RPMI8226 (cell line): ENCODE results near the gene SFMBT2.

ENCODE experiments used
- DNase-seq: peaks from one replicate; pipeline ENCODE4 v3.0.0-alpha.2; 2015

The SFMBT2 gene

DNA sequence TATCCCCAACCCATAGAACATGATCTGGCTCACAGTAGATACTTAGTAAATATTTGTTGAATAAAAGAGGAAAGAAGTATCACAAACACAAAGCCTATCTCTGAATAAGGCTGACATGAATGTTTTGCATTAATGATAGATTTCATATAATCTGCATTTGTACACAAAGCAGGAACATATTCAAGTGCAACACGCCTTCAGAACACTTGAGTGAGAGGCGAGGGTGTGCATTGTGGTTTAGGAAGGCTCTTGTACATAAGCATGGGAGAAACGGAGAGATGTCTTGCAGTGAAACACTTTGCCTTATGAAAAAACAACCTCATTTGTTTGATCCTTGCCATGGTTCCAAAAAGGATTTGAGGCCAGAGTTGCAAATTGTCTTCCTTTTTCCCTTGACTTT is 14.1 kb upstream of the SFMBT2 start:
- no peak for DNase-seq

DNA sequence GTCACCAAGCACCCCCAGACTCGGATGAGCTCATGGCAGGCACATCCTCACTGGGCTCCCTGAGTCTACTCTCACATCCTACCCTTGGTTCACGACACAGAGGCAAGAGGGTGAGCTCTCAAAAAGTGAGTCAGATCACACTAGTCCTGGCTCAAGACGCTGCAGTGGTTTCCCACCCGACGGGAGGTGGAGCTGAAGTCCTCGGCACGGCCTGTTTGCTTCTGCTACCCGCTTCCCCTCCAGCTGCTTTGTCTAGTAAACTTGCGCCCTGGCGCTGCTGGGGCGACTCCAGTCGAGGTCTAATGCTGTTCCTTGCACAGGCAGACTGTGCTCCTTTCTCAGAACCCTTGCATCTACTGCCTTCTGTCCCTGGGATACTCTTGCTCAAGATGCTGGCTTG is 13.5 kb upstream of the SFMBT2 start:
- no peak for DNase-seq

DNA sequence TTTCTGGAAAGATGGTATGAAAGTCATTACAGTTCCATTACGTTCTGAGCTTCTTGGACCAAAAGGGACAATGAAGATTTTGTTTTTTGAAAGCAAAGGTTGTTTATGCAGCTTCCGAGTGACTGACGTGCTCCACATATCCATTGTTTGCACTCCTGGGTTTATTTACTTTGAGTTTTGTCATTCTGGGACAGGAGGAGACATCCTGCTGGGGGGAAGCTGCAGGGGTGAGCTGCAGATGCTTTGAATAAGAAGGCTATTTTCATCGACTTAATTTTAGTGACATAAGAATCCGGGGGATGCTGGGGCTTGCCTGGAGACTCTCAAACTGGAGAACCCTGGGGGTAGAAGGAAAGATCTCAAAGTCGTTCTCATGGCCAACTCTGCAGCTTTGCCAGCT is 12.7 kb upstream of the SFMBT2 start:
- DNase-seq: no peak

DNA sequence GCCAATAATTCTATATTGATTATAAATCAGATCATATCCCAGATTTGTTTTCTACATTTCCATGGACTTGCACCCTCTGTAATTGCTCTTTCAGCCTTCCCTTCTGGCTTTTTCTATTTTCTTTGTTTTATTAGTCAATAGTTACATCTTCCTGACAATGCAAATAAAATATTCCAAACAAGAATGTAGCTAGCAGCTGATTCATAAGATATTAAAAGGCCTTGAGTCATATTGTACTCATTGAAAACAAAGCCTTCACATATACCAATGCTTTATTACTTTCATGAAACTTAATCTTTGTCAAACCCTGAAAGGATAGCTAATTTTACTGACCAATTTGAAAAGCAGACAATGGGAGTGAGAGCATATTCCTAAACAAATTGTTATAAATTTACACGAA is 10.7 kb upstream of the SFMBT2 start:
- DNase-seq: no peak

DNA sequence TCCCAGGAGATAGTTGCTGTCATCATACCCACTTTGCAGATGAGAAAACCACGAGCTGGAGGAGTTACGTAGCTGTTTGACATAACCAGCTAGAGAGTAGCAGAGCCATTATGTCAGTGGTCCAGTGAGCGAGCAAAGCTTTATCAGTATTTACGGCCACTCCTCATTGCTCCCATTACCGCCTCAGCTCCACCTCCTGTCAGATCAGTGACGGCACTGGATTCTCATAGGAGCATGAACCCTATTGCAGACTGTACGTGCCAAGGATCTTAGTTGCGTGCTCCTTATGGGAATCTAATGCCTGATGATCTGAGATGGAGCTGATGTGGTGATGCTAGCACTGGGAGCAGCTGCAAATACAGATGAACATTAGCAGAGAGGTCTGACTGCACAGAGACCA is 9.2 kb upstream of the SFMBT2 start:
- DNase-seq: no peak

DNA sequence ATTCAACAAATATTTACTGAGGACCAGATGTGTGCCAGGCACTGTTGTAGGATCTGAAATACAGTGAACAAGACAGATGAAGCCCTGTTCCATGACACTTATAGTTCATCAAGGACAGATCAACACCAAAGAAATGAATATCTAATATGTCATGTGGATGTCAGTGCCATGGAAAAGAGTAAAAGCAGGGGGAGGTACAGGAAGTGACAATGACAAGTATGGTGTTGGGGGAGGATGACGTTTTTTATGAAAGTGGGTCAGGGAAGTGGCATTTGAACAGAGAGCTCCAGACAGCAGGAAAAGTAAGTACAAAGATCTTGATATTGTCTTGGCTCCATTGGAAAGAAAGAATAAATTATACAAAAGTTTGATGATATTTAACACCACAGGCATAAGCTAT is 7.0 kb upstream of the SFMBT2 start:
- DNase-seq: no peak

DNA sequence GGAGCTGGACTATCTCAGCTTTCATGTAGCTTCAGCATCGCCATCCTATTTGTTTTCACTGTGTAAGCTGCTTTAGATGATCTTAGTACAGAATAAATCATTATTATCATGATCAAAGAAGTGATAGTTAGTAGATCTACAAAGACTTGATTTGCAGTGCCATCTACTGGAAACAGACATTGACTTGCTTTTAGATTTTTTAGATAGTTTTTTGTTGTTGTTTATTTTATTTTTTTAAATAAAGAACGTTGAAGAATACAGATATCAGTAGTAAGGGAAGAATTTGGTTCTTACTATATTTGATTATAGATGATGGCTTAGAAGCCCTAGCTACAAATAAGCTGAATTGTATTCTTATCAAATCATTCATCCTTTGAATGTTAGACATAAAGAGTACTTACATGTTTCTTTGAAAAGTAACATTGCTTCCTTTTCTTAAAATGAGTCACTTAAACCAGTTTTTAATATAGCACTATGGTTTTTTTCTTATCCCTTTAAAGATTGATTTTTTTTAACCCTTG is 6.3 kb upstream of the SFMBT2 start:
- peak; percentile 39 for DNase-seq

DNA sequence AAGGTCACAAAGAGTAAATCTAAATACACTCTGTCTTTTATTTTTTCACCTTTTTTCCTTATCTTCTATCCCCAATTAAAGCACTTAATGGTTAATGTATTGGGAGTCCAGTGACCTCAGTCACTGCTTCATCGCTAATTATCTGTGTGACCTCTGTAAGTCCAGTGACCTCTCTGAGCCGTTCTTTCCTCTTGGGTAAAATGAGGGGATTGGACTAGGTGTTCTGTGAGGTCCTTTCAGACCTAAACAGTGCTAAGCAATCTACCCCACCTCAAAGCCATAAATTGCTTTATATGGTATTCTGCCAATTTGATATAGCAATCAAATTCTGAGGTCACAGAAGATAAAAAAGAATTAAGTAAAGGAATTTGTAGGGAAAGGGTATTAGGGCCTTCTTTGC is 3.9 kb upstream of the SFMBT2 start:
- no peak for DNase-seq

DNA sequence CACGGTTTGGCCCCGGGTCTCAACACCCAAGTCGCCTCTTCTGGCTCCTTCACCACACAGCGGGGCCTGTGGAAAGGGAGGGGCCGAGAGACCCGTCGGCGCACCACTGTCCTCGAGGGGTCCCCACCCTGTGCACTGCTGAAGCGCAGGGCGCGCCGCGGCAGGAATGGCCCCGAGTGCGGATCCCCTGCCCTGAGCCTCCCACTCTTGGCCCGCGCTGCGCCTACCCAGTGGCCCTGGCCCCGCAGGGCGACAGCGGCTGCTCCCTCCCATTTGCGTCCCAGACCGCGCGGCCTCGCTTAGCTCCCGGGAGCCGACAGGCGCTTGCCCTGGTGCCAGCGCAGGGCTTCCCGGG is 2.1 kb upstream of the SFMBT2 start:
- DNase-seq: no peak

DNA sequence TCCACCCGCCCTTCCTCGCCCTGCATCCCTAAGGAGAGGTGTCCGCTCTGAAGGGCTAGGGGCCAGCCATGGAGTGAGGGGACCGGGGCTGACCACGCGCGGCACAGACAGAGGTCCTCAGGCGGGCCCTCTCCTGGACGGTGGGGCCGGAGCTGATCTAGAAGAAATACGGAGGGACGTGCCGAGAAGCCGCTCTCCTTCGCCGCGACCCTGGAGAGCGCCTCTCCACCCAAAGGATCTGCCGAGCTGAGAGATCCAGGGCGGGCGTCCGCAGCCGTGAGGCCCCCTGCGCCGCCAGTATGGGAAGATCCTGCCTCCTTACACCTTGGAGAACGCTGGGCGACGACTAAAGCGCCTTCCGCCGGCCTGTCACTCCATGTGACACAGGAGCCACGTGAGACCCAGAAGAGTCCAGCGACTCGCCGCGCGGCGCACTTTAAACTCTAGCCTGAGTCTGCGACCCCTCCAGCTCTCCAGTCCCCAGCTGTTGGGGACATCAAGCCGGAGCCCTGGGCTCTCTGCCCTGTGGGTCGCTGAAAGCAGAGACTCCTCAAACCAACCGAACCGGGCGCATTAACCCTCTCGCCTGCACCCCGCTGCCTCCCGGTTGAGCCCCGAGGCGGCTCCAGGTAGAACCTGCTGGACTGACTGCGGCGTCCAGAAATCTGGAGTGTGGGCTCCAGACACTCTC is 1.5 kb upstream of the SFMBT2 start:
- no peak for DNase-seq

DNA sequence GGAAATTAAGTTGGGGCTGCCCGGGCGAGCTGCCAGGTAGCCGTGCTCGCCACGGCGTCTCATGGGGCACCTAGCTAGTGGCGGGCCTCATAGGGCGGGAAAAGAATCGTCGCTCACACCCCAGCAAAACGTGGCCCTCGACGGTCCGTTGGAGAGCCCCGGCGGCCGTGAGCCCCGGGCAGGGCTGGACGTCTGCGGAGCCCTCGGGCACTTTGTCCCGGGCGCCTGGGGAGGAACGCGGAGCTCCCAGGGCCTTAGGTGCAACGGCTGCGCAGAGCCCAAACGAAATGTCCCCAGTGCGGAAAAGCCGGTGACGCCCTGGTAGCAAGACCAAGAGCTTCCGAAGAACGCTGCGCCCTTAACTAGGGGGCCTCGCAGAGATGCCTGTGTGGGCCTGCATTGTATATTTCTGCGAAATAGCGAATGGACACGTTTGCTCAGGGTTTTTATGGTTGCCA is 866 bp upstream of the SFMBT2 start:
- no peak for DNase-seq

DNA sequence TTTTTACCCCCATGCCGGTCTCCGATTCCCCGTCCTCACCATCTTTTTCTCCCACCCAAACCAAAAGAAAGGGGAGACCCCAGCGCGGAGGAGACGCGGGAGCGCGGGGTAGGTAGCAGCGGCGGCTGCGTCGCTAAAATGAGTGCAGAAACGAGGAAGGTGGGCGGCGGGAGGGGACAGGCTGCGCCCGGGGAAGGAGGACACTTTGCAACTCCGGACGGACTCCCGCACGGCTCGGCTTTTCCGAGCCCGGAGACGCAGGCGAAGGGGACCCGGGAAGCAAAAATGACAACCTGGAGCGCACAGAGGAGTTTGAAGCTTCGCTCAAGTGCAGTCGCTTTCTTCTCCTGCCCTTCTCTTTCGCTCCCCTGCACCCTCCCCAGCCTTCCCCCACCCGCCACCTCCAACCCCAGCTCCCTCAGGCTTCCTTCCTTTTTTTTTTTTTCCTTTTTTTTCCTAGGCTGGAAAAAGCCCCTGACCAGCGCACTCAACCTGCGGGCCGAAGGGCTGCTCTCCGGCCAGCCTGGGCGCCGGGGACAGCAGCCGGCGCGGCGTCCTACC is 453 bp downstream of the SFMBT2 start:
- peak; percentile 32 for DNase-seq

DNA sequence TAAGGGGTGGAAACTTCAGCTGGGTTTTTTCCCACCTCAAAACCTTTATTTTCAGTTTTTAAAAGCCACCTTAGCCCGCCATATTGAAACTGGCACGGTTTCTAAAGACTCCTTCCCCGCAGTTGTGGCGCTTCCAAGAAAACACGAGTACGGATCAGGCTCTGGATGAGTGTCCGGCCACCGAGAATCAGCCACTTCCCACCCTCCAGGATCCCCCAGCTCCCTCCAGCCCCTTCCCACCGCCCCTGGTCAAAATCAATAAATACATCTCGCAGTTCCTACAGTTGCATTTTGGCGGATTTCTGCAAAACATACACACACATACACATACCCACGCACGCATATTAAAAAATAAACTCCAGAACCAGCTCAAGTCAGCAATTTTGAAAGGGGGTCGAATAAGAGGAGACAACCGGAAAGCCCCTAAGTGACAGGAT is 1.1 kb downstream of the SFMBT2 start:
- DNase-seq: peak; percentile 45

DNA sequence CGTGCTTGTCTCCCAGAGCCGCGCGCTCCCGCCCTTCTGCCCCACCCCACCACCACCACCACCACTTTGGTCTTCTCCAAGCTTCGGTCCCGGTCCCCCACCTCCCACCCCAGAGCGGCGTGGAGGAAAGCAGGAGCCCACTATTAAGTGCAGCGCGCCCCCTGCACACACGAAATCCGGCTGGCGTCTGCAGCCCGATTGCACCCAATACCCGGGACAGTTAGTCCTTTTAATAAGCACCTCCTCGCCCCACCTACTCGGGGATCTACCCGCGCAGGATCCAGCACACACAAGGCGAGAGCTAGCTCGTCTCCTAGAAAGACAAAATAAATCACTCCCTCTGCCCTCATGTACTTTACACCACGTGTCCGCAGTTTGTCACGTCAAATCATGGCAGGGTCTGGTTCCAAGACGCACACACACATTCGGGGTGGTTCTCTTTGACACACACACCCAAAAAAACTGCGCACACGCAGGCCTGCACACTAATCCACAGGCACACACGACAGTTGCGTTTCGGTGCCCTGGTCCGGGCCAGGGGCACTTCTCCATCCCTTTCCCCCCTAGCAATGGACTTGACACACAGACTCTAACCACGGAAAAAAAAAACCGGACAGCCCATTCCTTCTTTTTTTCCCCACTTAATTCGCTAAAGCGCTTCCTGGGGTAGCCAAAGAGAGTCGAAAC is 1.6 kb downstream of the SFMBT2 start:
- DNase-seq: peak; percentile 76

DNA sequence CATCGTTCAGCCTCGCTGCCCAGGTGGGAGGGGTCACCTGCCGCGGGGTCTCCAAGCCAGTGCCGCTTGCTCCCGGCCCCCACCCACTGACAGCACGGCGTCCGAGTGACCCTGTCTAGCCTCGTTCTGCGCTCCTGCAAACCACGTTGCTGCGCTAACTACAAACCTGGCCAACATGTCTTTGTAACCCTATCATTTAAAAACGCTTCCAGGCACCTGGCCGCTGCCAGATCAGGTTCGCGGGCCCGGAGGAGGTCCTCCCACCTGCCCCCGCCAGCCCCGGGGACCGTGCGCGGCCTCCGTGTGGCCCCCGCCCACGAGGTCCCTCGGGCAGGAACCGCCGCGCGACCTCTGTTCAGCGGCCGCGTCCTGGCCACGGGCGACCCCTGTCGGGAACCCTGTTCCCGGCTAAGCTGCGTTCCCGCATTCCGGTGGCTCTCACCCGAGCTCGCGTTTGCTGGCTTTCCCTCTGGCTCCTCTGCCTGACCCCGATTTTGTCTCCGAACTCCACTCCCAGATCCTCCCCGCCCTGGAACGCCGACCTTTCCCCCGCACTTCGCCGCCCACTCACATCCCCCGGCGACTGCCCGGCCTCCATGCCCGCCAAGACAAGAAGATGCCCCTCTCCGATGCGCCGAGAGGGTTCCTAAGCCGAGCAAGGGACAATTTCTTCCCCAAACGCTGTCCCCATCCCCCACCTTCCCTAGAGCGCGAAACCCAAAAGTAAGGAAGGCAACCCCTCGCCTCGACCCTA is 2.4 kb downstream of the SFMBT2 start:
- peak; percentile 64 for DNase-seq

DNA sequence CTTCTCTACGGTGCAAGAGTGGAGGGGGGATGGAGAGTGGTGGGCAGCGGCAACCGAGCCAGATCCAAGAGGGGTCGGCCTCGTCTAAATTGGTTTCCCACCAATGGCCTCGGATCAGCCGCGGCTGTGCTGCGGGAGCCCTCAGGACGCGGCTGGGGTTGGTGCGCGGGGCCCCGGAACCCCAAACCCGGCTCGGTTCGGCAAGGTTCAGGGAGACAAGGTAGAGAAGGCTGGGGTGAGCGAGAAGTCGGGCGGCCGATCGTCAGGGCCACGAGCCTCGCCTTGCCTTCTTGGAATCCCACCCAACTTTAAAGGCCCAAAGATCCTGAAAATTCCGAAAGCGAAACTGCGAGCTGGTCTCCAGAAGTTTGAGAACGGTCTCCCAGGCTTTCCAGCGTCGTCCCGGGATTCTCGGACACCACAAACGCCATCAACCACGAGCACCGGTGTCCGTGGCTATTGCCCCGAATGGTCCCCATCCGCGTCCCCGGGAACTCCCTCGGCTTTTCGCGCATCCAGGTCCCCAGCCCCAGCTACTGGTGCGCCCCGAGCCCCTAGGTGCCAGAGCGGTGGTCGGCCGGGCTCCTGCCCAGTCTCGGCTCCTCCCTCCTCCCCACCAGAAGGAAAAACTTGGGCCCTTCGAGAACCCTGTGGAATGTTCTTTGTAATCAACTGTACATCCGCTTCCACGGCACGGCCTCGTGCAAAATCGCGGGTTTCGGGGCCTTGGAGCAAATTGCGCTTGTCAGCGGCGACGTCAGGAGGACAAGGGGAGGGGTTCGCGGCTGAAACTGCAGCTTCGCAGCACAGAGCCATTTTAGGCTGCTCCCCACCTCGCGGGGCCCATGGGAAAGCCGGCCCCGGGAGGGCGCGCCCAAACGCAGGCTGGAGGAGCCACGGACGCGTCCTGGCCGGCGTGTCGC is 3.2 kb downstream of the SFMBT2 start:
- peak; percentile 48 for DNase-seq

DNA sequence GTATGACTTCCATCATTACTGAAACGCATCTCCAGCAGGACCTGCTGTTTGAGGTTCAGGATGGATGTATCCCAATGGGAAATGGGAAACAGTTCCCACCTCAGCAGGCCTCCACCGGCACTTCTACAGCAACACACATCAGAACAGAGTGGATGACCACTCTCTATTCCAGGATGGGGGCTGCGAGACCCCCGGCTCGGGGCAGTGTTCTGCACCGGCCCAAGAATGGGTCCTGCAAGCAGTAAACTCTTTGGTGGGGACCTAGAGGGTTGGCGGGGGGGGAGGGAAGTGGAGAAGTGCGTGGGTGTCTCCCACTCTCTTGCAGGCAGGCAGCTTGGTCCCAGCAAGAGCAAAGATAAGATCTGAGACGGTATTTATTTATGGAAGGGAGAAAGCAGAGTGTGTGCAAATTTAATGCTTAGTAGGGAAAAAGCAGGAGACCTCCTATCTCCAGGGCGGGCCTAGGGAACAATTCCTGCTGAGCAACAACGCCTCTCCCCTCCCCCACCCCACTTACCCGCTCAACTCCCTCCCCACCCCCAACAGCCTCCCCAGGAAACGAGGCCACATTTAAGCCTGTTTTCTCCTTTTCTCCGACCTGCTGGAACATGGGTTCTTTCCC is 4.0 kb downstream of the SFMBT2 start:
- DNase-seq: no peak

DNA sequence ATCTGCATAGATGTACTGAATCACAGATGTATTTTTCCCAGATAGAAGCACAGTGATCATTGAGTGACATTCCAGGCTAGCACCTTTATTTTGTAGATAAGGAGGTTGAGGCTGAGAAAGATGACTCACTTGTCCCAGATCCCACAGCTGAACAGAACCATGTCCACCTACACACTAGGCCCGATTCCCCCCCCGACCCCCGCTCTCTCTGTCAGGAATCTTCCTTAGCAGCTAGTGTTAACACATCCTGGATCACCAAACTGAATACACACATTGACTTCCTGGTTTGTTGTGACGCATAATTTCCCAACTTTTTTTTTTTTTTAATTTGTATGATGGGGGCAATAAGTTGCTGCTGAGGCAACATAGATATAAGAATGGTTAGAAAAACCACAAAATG is 5.2 kb downstream of the SFMBT2 start:
- no peak for DNase-seq

DNA sequence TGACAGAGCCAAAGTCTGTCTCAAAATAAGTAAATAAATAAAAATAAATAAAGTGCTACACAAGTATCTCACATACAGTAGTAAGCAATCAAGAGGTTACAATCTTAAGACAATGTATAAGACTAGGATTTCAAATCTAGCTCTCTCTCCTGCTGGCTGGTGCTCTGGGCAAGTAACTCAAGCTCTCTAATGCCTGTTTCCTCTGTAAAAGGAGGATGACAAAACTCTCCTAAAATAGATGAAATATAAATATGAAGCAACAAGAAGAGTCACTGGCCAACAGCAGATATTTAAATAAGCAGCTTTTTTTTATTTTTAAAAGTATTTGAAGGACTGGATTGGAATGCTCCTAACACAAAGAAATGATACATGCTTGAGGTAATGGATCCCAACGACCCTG is 7.2 kb downstream of the SFMBT2 start:
- no peak for DNase-seq

DNA sequence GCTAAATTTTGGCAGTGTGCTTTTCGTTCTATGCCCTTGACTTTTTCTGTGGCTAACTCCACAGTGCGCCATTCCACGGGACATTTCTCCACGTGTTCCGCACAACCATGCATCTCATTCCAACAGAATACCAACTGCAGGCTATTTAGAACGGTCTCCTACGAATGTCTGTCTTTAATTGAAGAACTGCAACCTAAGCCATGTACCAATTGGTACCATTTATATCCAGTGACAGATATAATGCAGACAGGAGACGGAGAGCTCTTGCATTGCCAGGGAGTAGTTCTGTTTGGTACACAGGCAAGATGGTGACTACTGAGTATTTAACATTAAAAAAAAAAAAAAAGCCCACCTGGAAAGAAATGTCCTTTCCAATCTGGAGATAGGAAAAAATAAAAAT is 9.1 kb downstream of the SFMBT2 start:
- DNase-seq: no peak

DNA sequence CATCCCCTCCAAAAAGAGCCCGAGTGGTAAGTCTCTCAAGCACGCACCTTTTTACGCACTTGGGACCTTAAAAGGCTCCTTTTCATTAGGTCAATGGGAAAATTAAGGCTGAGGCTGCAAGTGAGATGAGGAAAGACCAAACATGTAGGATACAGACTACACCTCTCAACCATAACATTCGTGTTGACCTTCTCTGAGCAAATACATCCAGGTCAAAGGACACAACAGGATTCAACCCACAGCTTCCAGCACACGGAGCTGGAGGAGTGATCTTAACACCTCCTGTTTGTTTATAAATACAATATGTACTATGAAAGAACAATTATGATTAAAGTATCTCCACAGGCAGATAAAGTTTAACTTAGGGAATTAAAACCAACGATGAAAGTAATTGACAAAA is 9.7 kb downstream of the SFMBT2 start:
- DNase-seq: no peak
